Duodenal mucosa (tissue), 2 donors: ENCODE results near the gene KCNK3.
"Not testable (repeated sequence)": the region's sequence is repeated elsewhere in the genome, so short reads cannot be mapped to it uniquely, and the experiment has no call there.

Experiments
- H3K27ac ChIP-seq: one replicate; pipeline ENCODE4 v1.7.0; 2013; ENCODE audit warnings: low read depth, low read length
- H3K27me3 ChIP-seq, 2 donors: one replicate each; pipeline ENCODE4 v1.7.0; 2013; ENCODE audit warnings: low read length in 2 of 2, control low read depth in 1 of 2; ENCODE audit not compliant: insufficient read depth in 2 of 2, control insufficient read depth in 1 of 2
- H3K36me3 ChIP-seq, 2 donors: one replicate each; pipeline ENCODE4 v1.7.0; 2013; ENCODE audit warnings: low read length in 2 of 2, control low read depth in 1 of 2; ENCODE audit not compliant: insufficient read depth in 2 of 2, control insufficient read depth in 1 of 2
- H3K4me1 ChIP-seq, 2 donors: one replicate each; pipeline ENCODE4 v1.7.0; 2013; ENCODE audit warnings: low read length in 2 of 2, control low read depth in 1 of 2; ENCODE audit not compliant: insufficient read depth in 2 of 2, control insufficient read depth in 1 of 2
- H3K4me3 ChIP-seq, 2 donors: one replicate each; pipeline ENCODE4 v1.7.0; 2013; ENCODE audit warnings: low read length in 2 of 2, low read depth in 1 of 2
- H3K9ac ChIP-seq, 2 donors: one replicate each; pipeline ENCODE4 v1.7.0; 2013; ENCODE audit warnings: low read length in 2 of 2, low read depth in 1 of 2
- H3K9me3 ChIP-seq, 2 donors: one replicate each; pipeline ENCODE4 v1.7.0; 2013; ENCODE audit warnings: low read length in 2 of 2, control low read depth in 1 of 2; ENCODE audit not compliant: control insufficient read depth in 1 of 2

KCNK3 gene

DNA sequence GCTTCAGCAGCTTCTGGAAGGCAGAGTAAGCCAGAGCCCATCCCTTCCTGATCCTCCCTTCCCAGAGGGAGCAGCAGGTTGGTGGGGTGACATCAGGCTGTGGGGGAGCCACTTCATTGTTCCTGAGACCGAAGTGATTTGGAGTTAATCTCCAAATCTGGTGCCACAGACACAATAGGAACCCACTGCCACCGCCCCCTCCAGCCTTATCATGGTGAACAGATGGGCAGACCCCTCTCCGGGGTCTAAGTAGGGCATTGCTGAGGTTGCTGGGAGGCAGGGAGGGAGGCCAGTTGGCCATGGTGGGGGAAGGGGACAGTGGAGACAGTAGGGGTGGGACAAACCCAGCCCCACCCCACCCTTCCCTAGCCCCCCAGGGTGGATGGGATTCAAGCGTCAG lies 46.0 kb downstream of the KCNK3 start:
- Histone ChIP-seq H3K27ac (no peak overlapping the region), H3K36me3 (no peaks in the 10 kb centered on the region), H3K4me1 (peaks cover 6 to 16% of the 10 kb centered on the region in 2 donors), H3K9me3 (no peaks in the 10 kb centered on the region), H3K4me3 (no peak overlapping the region), H3K27me3 (no peaks in the 10 kb centered on the region), H3K9ac (no peak overlapping the region)

DNA sequence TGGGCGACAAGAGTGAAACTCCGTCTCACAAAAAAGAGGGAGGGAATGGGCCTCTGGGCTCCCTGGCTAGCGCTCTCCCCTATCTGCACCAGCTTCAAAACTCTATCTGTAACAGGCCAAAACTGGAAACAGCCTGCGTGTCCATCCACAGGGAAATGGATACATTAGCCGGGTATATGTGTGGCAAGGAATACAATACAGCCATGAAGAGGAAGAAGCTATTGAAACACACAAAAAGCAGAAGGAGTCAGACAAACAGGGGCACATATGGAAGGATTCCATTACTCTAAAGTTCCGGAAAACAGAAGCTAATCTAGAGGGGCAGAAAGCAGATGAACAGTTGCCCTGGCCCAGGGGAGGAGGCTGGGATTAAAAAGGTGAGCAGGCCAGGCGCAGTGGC lies 47.0 kb downstream of the KCNK3 start:
- Histone ChIP-seq H3K9ac (no peak overlapping the region), H3K36me3 (no peaks in the 10 kb centered on the region), H3K4me3 (no peak overlapping the region), H3K27ac (no peak overlapping the region), H3K9me3 (no peaks in the 10 kb centered on the region), H3K27me3 (no peaks in the 10 kb centered on the region), H3K4me1 (peaks cover 6 to 16% of the 10 kb centered on the region in 2 donors)

DNA sequence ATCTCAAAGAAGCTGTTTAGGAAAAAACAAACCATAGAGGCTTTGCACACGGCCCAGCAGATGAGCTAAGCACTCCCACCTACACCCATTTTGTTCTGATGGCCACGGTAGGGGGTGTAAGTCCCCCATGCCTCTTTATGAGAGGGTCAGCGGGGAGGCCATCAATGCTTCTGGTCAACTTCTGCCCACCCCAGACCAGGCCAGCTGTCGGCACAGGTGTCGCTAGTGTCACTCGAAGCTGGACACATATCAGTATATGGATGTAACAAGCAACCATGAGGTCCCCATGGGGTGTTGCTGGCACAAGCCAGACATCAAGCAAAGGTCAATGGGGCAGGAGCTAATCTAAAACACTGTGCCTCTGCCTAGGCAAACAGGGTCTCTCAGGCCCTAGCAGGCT lies 47.8 kb downstream of the KCNK3 start:
- Histone ChIP-seq H3K9me3 (no peaks in the 10 kb centered on the region), H3K27ac (no peak overlapping the region), H3K9ac (no peak overlapping the region), H3K36me3 (no peaks in the 10 kb centered on the region), H3K4me3 (no peak overlapping the region), H3K4me1 (peaks cover 6 to 16% of the 10 kb centered on the region in 2 donors), H3K27me3 (no peaks in the 10 kb centered on the region)

DNA sequence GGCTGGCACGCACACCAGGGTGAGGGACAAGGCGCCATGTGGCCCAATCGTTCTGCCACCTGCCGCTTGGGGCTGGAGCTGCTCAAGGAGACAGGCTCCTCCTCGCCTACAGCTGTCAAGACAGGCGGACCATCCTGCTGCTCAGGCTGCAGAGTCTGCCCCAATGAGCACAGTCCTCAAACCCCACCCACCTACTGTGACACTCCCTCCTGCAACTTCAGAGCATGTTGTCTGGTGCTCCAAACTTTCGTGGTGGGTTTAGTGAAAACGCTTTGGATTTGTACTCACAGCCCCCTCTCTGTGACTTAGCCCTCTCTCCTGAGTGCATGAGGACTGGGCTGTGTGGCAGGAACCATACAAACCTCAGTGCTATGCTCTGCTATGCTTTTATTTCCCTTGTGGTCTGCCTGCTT lies 48.4 kb downstream of the KCNK3 start:
- H3K9me3 ChIP-seq = no peaks in the 10 kb centered on the region
- no peak overlapping the region for H3K9ac ChIP-seq
- no peak overlapping the region for H3K4me3 ChIP-seq
- no peaks in the 10 kb centered on the region for H3K36me3 ChIP-seq
- H3K27ac ChIP-seq = no peak overlapping the region
- H3K27me3 ChIP-seq = no peaks in the 10 kb centered on the region
- peaks cover 5 to 16% of the 10 kb centered on the region in 2 donors for H3K4me1 ChIP-seq

DNA sequence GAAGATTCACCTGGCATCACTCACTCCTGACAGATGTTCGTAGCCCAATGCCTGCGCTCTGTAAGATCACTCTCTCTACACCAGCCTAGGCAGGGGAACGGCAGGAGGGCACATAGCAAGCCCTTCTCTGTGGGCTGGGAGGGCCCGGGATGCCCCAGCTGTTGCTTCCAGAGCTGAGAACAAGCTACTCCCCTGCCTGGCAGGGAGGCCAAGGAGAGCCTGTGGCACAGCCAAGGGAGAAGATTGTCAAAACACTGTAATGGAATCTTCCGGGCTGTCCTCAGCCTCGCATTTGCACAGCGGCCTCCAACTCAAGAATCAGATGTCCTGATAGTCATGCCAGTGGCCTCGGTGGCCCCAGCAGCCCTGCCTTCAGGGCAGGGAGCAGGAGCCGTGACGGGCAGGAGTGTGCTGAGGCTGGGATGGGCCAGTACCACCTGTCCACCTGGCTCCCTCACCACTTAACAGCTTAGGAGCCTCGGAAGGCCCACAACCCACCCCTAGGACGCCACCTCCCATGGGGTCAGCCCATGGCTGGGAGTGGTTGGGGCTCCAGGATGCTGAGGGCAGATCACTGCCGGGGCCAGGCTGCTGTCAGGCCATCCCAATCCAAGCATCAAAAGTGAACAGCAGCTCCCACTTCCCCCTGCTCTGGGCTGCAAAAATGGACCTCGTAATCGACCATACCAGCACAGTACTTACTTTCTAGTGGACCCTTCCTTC lies 49.7 kb downstream of the KCNK3 start:
- H3K4me3 ChIP-seq = no peak overlapping the region
- H3K27ac ChIP-seq = no peak overlapping the region
- H3K36me3 ChIP-seq = no peaks in the 10 kb centered on the region
- H3K9me3 ChIP-seq = no peaks in the 10 kb centered on the region
- H3K27me3 ChIP-seq = no peaks in the 10 kb centered on the region
- no peak overlapping the region for H3K9ac ChIP-seq
- peaks cover 0 to 11% of the 10 kb centered on the region in 2 donors for H3K4me1 ChIP-seq

DNA sequence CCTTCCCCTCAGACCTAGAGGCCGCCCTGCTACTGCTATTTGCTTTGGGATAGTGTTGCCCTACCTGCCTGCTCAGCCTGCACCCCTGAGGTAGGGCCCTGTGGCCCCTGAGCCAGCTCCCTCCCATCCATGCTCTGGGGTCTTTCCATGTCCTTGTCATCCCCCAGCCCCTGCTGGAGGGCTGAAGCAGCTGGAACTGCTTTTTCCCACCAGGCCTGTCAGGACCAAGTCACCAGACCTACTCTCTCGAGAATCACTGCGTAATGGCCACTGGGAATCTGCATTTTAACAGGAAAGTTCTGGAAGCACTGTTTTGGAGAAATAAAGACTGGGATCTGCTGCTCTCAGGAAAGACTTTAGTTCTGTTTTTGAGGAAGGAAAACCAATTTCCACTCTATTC lies 51.3 kb downstream of the KCNK3 start:
- Histone ChIP-seq H3K4me3 (no peak overlapping the region), H3K9ac (no peak overlapping the region), H3K4me1 (peaks cover 0 to 11% of the 10 kb centered on the region in 2 donors), H3K9me3 (no peaks in the 10 kb centered on the region), H3K36me3 (no peaks in the 10 kb centered on the region), H3K27me3 (no peaks in the 10 kb centered on the region), H3K27ac (no peak overlapping the region)

DNA sequence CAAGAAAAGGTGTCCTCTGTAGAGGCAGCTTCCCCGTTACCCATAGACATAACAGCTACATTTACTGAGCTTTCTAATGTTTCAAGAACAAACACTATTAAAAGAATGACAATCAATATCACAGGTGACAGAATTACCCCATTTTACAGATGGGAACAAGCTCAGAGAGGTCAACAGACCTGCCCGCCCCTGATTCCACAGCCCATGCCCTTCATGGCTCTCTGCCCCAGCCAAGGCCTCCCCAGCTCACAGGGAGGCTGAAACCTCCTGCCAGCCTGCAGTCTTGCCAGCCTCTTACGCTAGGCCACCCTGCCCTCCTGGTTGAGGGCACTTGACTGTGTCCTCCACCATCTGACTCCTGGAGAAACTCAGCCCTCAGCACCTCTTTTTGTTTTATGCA lies 52.4 kb downstream of the KCNK3 start:
- H3K27me3 ChIP-seq = no peaks in the 10 kb centered on the region
- no peak overlapping the region for H3K4me3 ChIP-seq
- H3K9me3 ChIP-seq = no peaks in the 10 kb centered on the region
- H3K9ac ChIP-seq = no peak overlapping the region
- H3K36me3 ChIP-seq = no peaks in the 10 kb centered on the region
- peaks cover 0 to 11% of the 10 kb centered on the region in 2 donors for H3K4me1 ChIP-seq
- H3K27ac ChIP-seq = no peak overlapping the region

DNA sequence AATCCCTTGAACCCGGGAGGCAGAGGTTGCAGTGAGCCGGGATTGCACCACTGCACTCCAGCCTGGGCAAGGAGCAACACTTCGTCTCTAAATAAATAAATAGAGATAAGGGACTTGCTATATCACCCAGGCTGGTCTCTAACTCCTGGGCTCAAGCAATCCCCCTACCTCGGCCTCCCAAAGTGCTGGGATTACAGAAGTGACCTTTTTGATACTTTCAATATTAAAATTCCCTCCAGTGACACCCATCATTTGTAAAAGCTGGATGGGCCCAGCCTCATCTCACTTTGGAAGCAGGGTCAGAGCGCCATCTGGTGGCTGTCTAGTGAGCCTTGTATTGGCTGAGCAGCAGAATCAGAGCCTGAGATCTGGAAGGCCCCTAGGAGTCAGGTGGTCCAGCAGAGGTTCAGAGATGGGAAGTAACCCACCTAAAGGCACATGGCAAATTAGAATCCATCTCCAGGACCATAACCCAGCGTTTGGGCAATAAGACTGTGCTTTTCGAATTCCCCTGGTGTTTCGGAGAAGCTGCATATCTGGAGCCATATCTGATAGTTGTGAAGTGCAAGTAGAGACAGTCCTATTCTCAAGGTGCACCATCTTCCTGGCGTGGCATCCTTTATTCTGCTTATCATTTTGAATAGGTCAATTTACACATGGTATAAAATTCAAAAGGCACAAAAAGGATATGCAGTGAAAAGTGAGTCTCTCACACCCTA lies 53.2 kb downstream of the KCNK3 start:
- Histone ChIP-seq H3K27me3 (no peaks in the 10 kb centered on the region), H3K9ac (no peak overlapping the region), H3K36me3 (no peaks in the 10 kb centered on the region), H3K4me3 (no peak overlapping the region), H3K9me3 (no peaks in the 10 kb centered on the region), H3K4me1 (peaks cover 0 to 7% of the 10 kb centered on the region in 2 donors), H3K27ac (no peak overlapping the region)

DNA sequence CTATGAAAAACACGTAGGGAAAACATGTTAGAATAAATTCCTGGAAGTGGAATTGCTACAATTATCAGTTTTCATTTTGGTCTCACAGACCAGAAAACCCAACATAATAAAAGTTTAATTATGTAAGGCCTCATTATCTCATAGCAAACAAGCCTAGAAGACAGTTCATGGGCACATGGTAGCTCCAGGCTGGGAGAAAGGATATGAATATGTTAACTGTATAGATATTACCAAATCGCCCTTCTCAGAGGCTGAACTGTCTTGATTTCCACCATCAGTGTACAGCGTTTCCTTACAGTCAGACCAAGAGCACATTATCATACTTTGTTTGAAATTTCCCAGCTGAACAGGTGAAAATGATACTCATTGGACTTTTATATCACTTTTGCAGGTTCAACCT lies 54.4 kb downstream of the KCNK3 start:
- H3K4me3 ChIP-seq = no peak overlapping the region
- no peaks in the 10 kb centered on the region for H3K36me3 ChIP-seq
- H3K4me1 ChIP-seq = no peaks in the 10 kb centered on the region
- no peaks in the 10 kb centered on the region for H3K9me3 ChIP-seq
- H3K27ac ChIP-seq = no peak overlapping the region
- H3K27me3 ChIP-seq = no peaks in the 10 kb centered on the region
- no peak overlapping the region for H3K9ac ChIP-seq

DNA sequence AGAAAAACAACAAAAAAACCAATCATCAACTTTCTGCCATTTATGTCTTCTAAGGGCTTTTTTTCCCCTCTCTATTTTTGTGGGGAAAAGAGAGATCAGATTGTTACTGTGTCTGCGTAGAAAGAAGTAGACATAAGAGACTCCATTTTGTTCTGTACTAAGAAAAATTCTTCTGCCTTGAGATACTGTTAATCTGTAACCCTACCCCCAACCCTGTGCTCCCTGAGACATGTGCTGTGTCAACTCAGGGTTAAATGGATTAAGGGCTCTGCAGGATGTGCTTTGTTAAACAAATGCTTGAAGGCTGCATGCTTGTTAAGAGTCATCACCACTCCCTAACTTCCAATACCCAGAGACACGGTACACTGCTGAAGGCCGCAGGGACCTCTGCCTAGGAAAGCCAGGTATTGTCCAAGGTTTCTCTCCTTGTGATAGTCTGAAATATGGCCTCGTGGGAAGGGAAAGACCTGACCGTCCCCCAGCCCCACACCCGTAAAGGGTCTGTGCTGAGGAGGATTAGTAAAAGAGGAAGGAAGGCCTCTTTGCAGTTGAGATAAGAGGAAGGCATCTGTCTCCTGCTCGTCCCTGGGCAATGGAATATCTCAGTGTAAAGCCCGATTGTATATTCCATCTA lies 57.4 kb downstream of the KCNK3 start:
- H3K9ac ChIP-seq, H3K9me3 ChIP-seq, H3K27me3 ChIP-seq, H3K4me3 ChIP-seq, H3K27ac ChIP-seq, H3K36me3 ChIP-seq, H3K4me1 ChIP-seq: not testable (repeated sequence)
